Right atrium auricular region (tissue), 2 donors: Measurements from ENCODE around the gene DPP6. TPM values are rescaled to one million over a fixed set of nuclear protein-coding genes. Genes with fewer than 3 reads are reported as not detected.

Source experiments
- DNase-seq: peaks from one replicate; pipeline ENCODE4 v3.0.0-alpha.2; 2019; ENCODE audit warnings: low spot score
- H3K27ac ChIP-seq, 2 donors: fragments of 200-600 bp; sonication (generic); 1 replicate in 1 of 2; 2 replicates in 1 of 2; pipeline ENCODE4 v1.5.1; 2016 to 2019
- H3K27me3 ChIP-seq, 2 donors: fragments of 200-600 bp; sonication (generic); one replicate each; pipeline versions ENCODE4 v1.5.1 to v1.6.0; 2017 to 2019
- H3K36me3 ChIP-seq: fragments of 200-600 bp; sonication (generic); one replicate; pipeline ENCODE4 v1.5.1; 2016
- H3K4me1 ChIP-seq, 2 donors: fragments of 200-600 bp; sonication (generic); one replicate each; pipeline versions ENCODE4 v1.5.1 to v1.6.0; 2017 to 2019
- H3K4me3 ChIP-seq, 2 donors: fragments of 200-600 bp; sonication (generic); 1 replicate in 1 of 2; 2 replicates in 1 of 2; pipeline ENCODE4 v1.5.1; 2017 to 2019; ENCODE audit warnings: mild to moderate bottlenecking in 1 of 2, moderate library complexity in 1 of 2
- H3K9me3 ChIP-seq, 2 donors: fragments of 200-600 bp; sonication (generic); one replicate each; pipeline ENCODE4 v1.5.1; 2019
- total RNA-seq, 2 donors: library from RNA; depleted of rRNA; stranded (reverse); fragments of >200 nt; gene quantifications; one replicate each; pipeline ENCODE4 v1.1.0, GENCODE V29; 2016
- TF ChIP-seq, protein P1 (sequence below), 2 donors: fragments of 200-600 bp; sonication (generic); IDR thresholded peaks; one replicate each; pipeline ENCODE4 v1.5.1; 2019; ENCODE audit warnings: antibody characterized with exemption in 2 of 2

The DPP6 gene
- total RNA-seq, 2 donors from 2014 or later: 0.35 to 0.85 TPM

DNA sequence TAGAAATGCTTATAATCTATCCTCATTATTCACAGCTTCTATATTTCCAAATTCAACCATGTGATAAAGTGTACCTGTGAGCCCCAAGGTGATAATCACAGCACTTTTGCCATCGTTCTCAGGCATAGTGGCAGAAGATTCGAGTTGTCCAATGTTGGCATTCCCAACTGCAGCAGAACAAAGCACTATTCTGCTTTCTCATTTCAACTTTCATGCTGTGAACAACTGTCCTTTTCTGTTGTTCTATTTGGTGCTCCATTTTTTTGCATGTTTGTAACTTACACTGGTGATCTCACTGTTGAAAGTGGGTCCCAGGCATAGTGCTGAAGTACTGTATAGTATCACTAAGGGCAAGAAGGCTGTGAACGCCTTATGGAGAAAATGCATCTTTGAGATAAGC is 512.5 kb downstream of the DPP6 start:
- DNase-seq: no peak
- Histone ChIP-seq H3K4me1 (no peaks in the 10 kb centered on the region), H3K27ac (no peak overlapping the region)

DNA sequence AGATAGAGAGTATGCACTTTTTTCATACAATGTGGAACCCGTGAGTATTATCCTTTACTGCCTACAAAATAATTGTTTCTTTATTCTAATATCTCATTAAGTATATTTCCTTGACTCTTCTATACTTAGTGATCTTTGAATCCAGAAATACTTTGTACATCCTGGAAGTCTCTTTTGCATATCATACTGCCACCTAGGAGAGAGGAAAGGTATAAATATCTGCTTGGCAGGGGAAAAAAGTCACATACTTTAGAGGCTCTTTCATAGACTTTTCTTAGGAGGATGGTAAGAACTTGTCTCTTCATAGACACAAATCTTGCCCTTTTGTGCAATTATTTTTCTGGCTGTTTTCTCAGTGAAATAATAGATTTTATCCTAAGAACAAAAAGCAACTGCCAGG is 514.7 kb downstream of the DPP6 start:
- H3K27ac ChIP-seq: no peak overlapping the region
- no peaks in the 10 kb centered on the region for H3K36me3 ChIP-seq
- DNase-seq: no peak
- no peaks in the 10 kb centered on the region for H3K4me1 ChIP-seq
- no peaks in the 10 kb centered on the region for H3K27me3 ChIP-seq
- H3K4me3 ChIP-seq: no peak overlapping the region
- TF ChIP-seq, protein P1, sequence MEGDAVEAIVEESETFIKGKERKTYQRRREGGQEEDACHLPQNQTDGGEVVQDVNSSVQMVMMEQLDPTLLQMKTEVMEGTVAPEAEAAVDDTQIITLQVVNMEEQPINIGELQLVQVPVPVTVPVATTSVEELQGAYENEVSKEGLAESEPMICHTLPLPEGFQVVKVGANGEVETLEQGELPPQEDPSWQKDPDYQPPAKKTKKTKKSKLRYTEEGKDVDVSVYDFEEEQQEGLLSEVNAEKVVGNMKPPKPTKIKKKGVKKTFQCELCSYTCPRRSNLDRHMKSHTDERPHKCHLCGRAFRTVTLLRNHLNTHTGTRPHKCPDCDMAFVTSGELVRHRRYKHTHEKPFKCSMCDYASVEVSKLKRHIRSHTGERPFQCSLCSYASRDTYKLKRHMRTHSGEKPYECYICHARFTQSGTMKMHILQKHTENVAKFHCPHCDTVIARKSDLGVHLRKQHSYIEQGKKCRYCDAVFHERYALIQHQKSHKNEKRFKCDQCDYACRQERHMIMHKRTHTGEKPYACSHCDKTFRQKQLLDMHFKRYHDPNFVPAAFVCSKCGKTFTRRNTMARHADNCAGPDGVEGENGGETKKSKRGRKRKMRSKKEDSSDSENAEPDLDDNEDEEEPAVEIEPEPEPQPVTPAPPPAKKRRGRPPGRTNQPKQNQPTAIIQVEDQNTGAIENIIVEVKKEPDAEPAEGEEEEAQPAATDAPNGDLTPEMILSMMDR (IDR thresholded peaks at IDR 0.05): peak in 1 of 2 donors; percentile 29
- H3K9me3 ChIP-seq: no peaks in the 10 kb centered on the region

More for the DNA sequence above, 512.5 kb downstream of the DPP6 start:
- Histone ChIP-seq H3K4me3 (no peak overlapping the region), H3K9me3 (no peaks in the 10 kb centered on the region), H3K36me3 (no peaks in the 10 kb centered on the region), H3K27me3 (no peaks in the 10 kb centered on the region)
- TF ChIP-seq, protein P1 (IDR thresholded peaks at IDR 0.05): no peak

- H3K27me3 ChIP-seq: no peaks in the 10 kb centered on the region
- no peaks in the 10 kb centered on the region for H3K4me1 ChIP-seq
- no peak overlapping the region for H3K27ac ChIP-seq
- TF ChIP-seq, protein P1 (IDR thresholded peaks at IDR 0.05): no peak
- no peak for DNase-seq
- no peaks in the 10 kb centered on the region for H3K36me3 ChIP-seq
- H3K9me3 ChIP-seq: no peaks in the 10 kb centered on the region
- H3K4me3 ChIP-seq: no peak overlapping the region
Observed at GRCh38 chr7:154568346-154568745, 516.1 kb downstream of the DPP6 start.

GRCh38 chr7:154569916-154570315 is 517.7 kb downstream of the DPP6 start:
- Histone ChIP-seq H3K27me3 (no peaks in the 10 kb centered on the region), H3K4me1 (no peaks in the 10 kb centered on the region), H3K9me3 (no peaks in the 10 kb centered on the region), H3K4me3 (no peak overlapping the region), H3K36me3 (no peaks in the 10 kb centered on the region), H3K27ac (no peak overlapping the region)
- DNase-seq: no peak
- TF ChIP-seq, protein P1 (IDR thresholded peaks at IDR 0.05): no peak

DNA sequence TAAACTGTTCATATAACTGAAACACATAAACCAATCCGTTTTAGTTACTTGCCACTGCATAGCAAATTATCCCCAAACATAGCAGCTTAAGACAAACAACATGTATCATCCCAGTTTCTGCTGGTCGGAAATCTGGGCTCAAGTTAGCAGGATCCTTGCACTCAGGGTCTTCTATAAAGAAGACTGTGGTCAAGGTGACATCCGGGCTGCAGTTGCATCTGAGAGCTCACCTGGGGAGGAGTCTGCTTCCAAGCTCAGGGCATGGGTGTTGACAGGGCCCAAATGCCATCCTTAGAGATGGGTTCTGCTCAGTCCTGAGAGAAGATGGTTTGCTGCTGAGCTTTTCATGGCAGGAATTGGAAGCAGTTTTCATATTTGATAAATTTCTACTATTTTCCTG is 519.6 kb downstream of the DPP6 start:
- TF ChIP-seq, protein P1 (IDR thresholded peaks at IDR 0.05): no peak

DNA sequence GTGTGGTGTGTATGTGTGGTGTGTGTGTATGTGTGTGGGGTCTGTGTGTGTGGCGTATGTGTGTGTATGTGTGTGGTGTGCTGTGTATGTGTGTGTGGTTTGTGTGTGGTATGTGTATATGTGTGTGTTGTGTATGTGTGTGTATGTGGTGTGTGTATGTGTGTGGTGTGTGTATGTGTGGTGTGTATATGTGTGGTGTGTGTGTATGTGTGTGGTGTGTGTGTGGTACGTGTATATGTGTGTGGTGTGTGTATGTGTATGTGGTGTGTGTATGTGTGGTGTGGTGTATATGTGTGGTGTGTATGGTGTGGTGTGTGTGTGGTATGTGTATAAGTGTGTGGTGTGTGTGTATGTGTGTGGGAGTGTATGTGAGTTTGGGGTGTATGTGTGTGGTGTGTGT is 522.0 kb downstream of the DPP6 start:
- no peak for DNase-seq
- H3K27me3 ChIP-seq: no peaks in the 10 kb centered on the region
- no peaks in the 10 kb centered on the region for H3K9me3 ChIP-seq
- no peaks in the 10 kb centered on the region for H3K4me1 ChIP-seq
- H3K36me3 ChIP-seq: no peaks in the 10 kb centered on the region
- no peak overlapping the region for H3K27ac ChIP-seq
- TF ChIP-seq, protein P1 (IDR thresholded peaks at IDR 0.05): no peak
- H3K4me3 ChIP-seq: no peak overlapping the region

More for the DNA sequence above, 519.6 kb downstream of the DPP6 start:
- Histone ChIP-seq H3K27ac (no peak overlapping the region), H3K27me3 (no peaks in the 10 kb centered on the region), H3K4me1 (no peaks in the 10 kb centered on the region), H3K4me3 (no peak overlapping the region), H3K36me3 (no peaks in the 10 kb centered on the region), H3K9me3 (no peaks in the 10 kb centered on the region)
- no peak for DNase-seq
